Hypothalamus (tissue), 51 donors: ENCODE data around the gene FBXW11.

ENCODE experiments used
- DNase-seq, 51 donors: peaks; one replicate each; lab custom pipeline; 2025; lab: John Stamatoyannopoulos, UW

FBXW11 gene

GRCh38 chr5:171872666-171873065 is 133.8 kb downstream of the FBXW11 start:
- no peak for DNase-seq

GRCh38 chr5:171871711-171872110 is 134.7 kb downstream of the FBXW11 start:
- DNase-seq, result no peak

GRCh38 chr5:171869956-171870355 is 136.5 kb downstream of the FBXW11 start:
- DNase-seq, result no peak

- DNase-seq, result no peak
These were observed 138.2 kb downstream of the FBXW11 start for GRCh38 chr5:171868236-171868635.

GRCh38 chr5:171867786-171868185 is 138.7 kb downstream of the FBXW11 start:
- DNase-seq, result no peak

- no peak for DNase-seq
These were observed 141.0 kb downstream of the FBXW11 start for GRCh38 chr5:171865471-171865870.

GRCh38 chr5:171863935-171864334 is 142.5 kb downstream of the FBXW11 start:
- DNase-seq, result no peak

GRCh38 chr5:171862624-171863023 is 143.8 kb downstream of the FBXW11 start:
- DNase-seq, result peak in 1 of 51 donors; percentile 9

GRCh38 chr5:171861381-171861780 is 145.1 kb downstream of the FBXW11 start:
- DNase-seq, result no peak

GRCh38 chr5:171858303-171858702 is 148.1 kb downstream of the FBXW11 start:
- DNase-seq, result no peak

- no peak for DNase-seq
These were observed 149.0 kb downstream of the FBXW11 start for GRCh38 chr5:171857489-171857876.

GRCh38 chr5:171855798-171856763 is 150.4 kb downstream of the FBXW11 start:
- no peak for DNase-seq

GRCh38 chr5:171855265-171855664 is 151.2 kb downstream of the FBXW11 start:
- no peak for DNase-seq

- no peak for DNase-seq
These were observed 154.2 kb downstream of the FBXW11 start for GRCh38 chr5:171852255-171852681.

- no peak for DNase-seq
These were observed 155.2 kb downstream of the FBXW11 start for GRCh38 chr5:171851251-171851650.

GRCh38 chr5:171850324-171850947 is 156.0 kb downstream of the FBXW11 start:
- no peak for DNase-seq

- no peak for DNase-seq
These were observed 156.7 kb downstream of the FBXW11 start for GRCh38 chr5:171849585-171850323.

- DNase-seq, result no peak
These were observed 157.4 kb downstream of the FBXW11 start for GRCh38 chr5:171848911-171849520.

- no peak for DNase-seq
These were observed 158.0 kb downstream of the FBXW11 start for GRCh38 chr5:171848486-171848885.

- no peak for DNase-seq
These were observed 158.4 kb downstream of the FBXW11 start for GRCh38 chr5:171848006-171848405.

- no peak for DNase-seq
These were observed 159.4 kb downstream of the FBXW11 start for GRCh38 chr5:171847026-171847425.
